ENCODE data around the gene SIGLEC11.
"Not testable (repeated sequence)": the region's sequence is repeated elsewhere in the genome, so short reads cannot be mapped to it uniquely, and the experiment has no call there.

The SIGLEC11 gene

GRCh38 chr19:49925486-49925885 lies 35.5 kb downstream of the SIGLEC11 start (continued):
- TF ChIP-seq TCF4 (CRISPR knock-in tag; IDR thresholded peaks at IDR 0.05; ENCODE audit: borderline replicate concordance) (no peak), ZFP3 (CRISPR knock-in tag; IDR thresholded peaks at IDR 0.05) (no peak)

DNA sequence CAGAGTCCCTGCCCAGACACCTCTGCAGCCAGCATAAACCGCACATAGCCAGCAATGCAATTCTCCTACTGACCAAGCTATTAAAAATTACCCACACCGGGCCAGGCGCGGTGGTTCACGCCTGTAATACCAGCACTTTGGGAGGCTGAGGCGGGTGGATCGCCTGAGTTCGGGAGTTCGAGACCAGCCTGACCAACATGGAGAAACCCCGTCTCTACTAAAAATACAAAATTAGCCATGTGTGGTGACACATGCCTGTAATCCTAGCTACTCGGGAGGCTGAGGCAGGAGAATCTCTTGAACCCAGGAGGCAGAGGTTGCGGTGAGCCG lies 36.1 kb downstream of the SIGLEC11 start:
- ATAC-seq, result not testable (repeated sequence)

DNA sequence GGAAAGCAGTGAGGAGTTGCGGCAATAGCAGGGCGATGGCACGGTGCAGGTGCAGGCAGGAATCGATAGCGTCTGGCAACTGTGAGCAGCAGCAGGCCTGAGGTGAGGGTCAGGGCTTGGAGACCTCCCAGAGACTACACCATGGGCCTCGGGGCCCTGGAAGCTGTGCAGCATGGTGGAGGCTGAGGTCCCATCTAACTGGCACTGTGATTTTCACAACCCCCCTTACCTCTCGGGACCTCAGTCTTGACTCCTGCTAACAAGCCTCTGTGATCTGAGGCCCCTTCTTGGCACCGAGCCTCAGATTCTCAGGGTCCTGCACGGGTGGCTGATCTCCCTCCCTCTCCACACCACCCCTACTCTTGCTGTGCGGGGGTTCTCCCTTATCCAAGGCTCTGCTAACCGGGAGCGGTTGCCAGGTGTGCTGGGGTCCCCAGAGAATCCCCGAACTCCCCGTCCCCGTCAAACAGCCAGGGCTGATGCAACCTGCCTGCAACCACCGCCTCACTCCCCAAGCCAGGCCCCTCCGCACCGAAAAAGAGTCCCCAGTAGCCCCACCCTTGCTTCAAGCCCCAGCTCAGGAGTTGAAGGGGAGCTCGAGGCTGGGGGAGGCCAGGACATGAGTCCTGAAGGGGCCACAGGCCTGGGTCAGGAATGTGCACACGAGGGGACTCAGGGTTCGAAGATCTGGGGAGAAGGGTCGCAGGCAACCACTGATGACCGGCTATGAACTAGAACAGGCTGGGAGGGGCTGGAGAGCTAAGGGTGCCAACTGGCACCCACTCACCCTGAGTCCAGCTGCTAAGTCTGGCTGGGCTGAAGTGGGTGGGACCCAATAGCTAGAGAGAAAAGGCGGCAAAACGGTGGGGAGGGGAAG lies 36.7 kb downstream of the SIGLEC11 start:
- ATAC-seq, result no peak
- TF ChIP-seq RARB (CRISPR knock-in tag; IDR thresholded peaks at IDR 0.05) (no peak), ZNF8 (CRISPR knock-in tag; IDR thresholded peaks at IDR 0.05) (no peak), BACH2 (CRISPR knock-in tag; IDR thresholded peaks at IDR 0.05; ENCODE audit: borderline replicate concordance) (no peak), TOX (CRISPR knock-in tag; IDR thresholded peaks at IDR 0.05; ENCODE audit: borderline replicate concordance) (no peak), ARNTL (CRISPR knock-in tag; IDR thresholded peaks at IDR 0.05; ENCODE audit: borderline replicate concordance, low read depth) (no peak), CSRNP3 (CRISPR knock-in tag; IDR thresholded peaks at IDR 0.05) (no peak), GLIS3 (CRISPR knock-in tag; IDR thresholded peaks at IDR 0.05) (no peak), PPARA (CRISPR knock-in tag; IDR thresholded peaks at IDR 0.05; ENCODE audit: borderline replicate concordance) (no peak)

DNA sequence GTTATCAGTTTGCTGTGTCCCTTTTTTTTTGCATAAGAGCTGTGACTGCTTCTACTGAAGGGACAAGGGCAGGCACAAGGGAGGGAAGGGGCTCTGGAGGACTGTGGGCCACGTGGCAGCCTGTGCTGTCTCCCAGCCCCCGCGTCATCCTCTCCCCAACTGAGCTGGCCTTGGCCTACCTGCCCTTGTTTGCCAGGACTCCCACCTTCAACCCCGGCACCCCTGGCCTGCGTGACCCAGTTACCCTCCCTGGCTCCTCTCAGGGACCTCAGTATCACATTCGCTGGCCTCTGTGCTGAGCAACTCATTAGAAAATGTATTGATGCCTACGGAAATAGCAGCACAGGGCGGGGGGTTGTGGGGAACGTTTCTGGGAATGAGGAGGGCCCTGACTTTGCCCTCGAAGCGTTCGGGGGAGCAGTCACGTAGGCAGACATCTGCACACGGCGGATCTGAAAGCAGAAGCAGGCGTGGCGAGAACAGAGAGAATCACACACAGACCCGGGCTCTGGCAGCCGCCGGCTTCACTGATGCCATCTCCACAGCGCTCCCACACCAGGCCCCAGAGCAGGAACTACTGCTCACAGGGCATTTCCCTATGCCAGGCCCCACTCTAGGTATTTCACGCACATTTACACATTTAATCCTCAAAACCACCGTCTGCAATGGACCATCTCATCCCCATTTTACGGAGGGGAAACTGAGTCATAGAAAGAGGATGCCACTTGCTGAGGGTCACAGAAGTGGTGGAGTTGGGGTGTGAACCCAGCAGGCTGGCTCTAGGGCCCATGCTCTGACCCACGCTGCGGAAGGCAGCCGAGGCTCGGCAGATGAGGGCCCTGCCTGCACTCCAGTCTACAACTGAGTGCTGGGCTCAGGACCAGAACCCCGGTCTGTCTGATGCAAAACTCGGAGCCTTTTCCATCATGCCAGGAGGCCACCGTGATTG lies 37.6 kb downstream of the SIGLEC11 start:
- ATAC-seq, result no peak
- no peak for TF ChIP-seq OSR1 (CRISPR knock-in tag; IDR thresholded peaks at IDR 0.05)
- no peak for TF ChIP-seq GLIS3 (CRISPR knock-in tag; IDR thresholded peaks at IDR 0.05)
- TF ChIP-seq ZC3H10 (CRISPR knock-in tag; IDR thresholded peaks at IDR 0.05), result no peak
- no peak for TF ChIP-seq ARNTL (CRISPR knock-in tag; IDR thresholded peaks at IDR 0.05; ENCODE audit: borderline replicate concordance, low read depth)
- no peak for TF ChIP-seq TOX (CRISPR knock-in tag; IDR thresholded peaks at IDR 0.05; ENCODE audit: borderline replicate concordance)
- no peak for TF ChIP-seq CSRNP3 (CRISPR knock-in tag; IDR thresholded peaks at IDR 0.05)
- TF ChIP-seq ZNF70 (CRISPR knock-in tag; IDR thresholded peaks at IDR 0.05), result no peak
- TF ChIP-seq PATZ1 (CRISPR knock-in tag; IDR thresholded peaks at IDR 0.05; ENCODE audit: borderline replicate concordance), result no peak
- no peak for TF ChIP-seq ZFP30 (CRISPR knock-in tag; IDR thresholded peaks at IDR 0.05)
- TF ChIP-seq, protein P1, sequence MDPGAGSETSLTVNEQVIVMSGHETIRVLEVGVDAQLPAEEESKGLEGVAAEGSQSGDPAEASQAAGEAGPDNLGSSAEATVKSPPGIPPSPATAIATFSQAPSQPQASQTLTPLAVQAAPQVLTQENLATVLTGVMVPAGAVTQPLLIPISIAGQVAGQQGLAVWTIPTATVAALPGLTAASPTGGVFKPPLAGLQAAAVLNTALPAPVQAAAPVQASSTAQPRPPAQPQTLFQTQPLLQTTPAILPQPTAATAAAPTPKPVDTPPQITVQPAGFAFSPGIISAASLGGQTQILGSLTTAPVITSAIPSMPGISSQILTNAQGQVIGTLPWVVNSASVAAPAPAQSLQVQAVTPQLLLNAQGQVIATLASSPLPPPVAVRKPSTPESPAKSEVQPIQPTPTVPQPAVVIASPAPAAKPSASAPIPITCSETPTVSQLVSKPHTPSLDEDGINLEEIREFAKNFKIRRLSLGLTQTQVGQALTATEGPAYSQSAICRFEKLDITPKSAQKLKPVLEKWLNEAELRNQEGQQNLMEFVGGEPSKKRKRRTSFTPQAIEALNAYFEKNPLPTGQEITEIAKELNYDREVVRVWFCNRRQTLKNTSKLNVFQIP (CRISPR knock-in tag; IDR thresholded peaks at IDR 0.05; ENCODE audit: borderline replicate concordance, low read depth), result no peak
- TF ChIP-seq ZNF565 (CRISPR knock-in tag; conservative IDR thresholded peaks at IDR 0.05; ENCODE audit: low read depth), result no peak
- TF ChIP-seq TCF4 (CRISPR knock-in tag; IDR thresholded peaks at IDR 0.05; ENCODE audit: borderline replicate concordance), result no peak
- TF ChIP-seq ZFP3 (CRISPR knock-in tag; IDR thresholded peaks at IDR 0.05), result no peak
- TF ChIP-seq BACH2 (CRISPR knock-in tag; IDR thresholded peaks at IDR 0.05; ENCODE audit: borderline replicate concordance), result no peak
- TF ChIP-seq CSDC2 (CRISPR knock-in tag; IDR thresholded peaks at IDR 0.05), result no peak
- no peak for TF ChIP-seq ISL1 (CRISPR knock-in tag; IDR thresholded peaks at IDR 0.05)
- no peak for TF ChIP-seq SNAI2 (CRISPR knock-in tag; IDR thresholded peaks at IDR 0.05)
- TF ChIP-seq ZNF8 (CRISPR knock-in tag; IDR thresholded peaks at IDR 0.05), result no peak
- TF ChIP-seq, protein P2, sequence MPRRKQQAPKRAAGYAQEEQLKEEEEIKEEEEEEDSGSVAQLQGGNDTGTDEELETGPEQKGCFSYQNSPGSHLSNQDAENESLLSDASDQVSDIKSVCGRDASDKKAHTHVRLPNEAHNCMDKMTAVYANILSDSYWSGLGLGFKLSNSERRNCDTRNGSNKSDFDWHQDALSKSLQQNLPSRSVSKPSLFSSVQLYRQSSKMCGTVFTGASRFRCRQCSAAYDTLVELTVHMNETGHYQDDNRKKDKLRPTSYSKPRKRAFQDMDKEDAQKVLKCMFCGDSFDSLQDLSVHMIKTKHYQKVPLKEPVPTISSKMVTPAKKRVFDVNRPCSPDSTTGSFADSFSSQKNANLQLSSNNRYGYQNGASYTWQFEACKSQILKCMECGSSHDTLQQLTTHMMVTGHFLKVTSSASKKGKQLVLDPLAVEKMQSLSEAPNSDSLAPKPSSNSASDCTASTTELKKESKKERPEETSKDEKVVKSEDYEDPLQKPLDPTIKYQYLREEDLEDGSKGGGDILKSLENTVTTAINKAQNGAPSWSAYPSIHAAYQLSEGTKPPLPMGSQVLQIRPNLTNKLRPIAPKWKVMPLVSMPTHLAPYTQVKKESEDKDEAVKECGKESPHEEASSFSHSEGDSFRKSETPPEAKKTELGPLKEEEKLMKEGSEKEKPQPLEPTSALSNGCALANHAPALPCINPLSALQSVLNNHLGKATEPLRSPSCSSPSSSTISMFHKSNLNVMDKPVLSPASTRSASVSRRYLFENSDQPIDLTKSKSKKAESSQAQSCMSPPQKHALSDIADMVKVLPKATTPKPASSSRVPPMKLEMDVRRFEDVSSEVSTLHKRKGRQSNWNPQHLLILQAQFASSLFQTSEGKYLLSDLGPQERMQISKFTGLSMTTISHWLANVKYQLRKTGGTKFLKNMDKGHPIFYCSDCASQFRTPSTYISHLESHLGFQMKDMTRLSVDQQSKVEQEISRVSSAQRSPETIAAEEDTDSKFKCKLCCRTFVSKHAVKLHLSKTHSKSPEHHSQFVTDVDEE (CRISPR knock-in tag; IDR thresholded peaks at IDR 0.05), result no peak
- TF ChIP-seq, protein P3, sequence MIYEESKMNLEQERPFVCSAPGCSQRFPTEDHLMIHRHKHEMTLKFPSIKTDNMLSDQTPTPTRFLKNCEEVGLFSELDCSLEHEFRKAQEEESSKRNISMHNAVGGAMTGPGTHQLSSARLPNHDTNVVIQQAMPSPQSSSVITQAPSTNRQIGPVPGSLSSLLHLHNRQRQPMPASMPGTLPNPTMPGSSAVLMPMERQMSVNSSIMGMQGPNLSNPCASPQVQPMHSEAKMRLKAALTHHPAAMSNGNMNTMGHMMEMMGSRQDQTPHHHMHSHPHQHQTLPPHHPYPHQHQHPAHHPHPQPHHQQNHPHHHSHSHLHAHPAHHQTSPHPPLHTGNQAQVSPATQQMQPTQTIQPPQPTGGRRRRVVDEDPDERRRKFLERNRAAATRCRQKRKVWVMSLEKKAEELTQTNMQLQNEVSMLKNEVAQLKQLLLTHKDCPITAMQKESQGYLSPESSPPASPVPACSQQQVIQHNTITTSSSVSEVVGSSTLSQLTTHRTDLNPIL (CRISPR knock-in tag; IDR thresholded peaks at IDR 0.05; ENCODE audit: low read depth), result no peak
